Mucosa of descending colon (tissue), 3 donors: ENCODE results near the gene CDO1. TPM values are rescaled to one million over a fixed set of nuclear protein-coding genes. Genes with fewer than 3 reads are reported as not detected.

ENCODE experiments used
- ATAC-seq: fragments of 200-7000 bp; cut with Tn5 transposase; one replicate; pipeline ENCODE4 v1.9.1; 2020; ENCODE audit warnings: mild to moderate bottlenecking, moderate library complexity
- DNase-seq, 3 donors: peaks; one replicate each; pipeline ENCODE4 v3.0.0-alpha.2; 2020
- H3K36me3 ChIP-seq: fragments of 200-600 bp; one replicate; pipeline ENCODE4 v1.8.0; 2021; ENCODE audit warnings: low read depth, mild to moderate bottlenecking
- H3K4me1 ChIP-seq: fragments of 200-600 bp; one replicate; pipeline ENCODE4 v1.8.0; 2021; ENCODE audit warnings: low read depth, mild to moderate bottlenecking
- H3K4me3 ChIP-seq: fragments of 200-600 bp; one replicate; pipeline ENCODE4 v1.8.0; 2021; ENCODE audit warnings: mild to moderate bottlenecking
- H3K9me3 ChIP-seq: fragments of 200-600 bp; one replicate; pipeline ENCODE4 v1.8.0; 2021; ENCODE audit warnings: mild to moderate bottlenecking
- CTCF ChIP-seq: fragments of 200-600 bp; IDR thresholded peaks from one replicate; pipeline ENCODE4 v1.8.0; 2022; ENCODE audit warnings: antibody characterized with exemption, mild to moderate bottlenecking
- intact Hi-C, 2 donors: fragments of 100-400 bp; cut with DNase I in 1 of 2; cut with micrococcal nuclease in 1 of 2; formaldehyde crosslinking; loops; one replicate each; pipeline versions ENCODE4 v1.11.0 to v1.11.1; 2022; cut with DNase I, micrococcal nuclease
- total RNA-seq, 3 donors: library from RNA; stranded (reverse); fragmentation: NEBNext Ultra II Directional in 2 of 3; extraction: Animal tissue kit (Norgen Biotek cat#: 25700) in 2 of 3; gene quantifications; one replicate each; pipeline versions ENCODE4 v1.2.1 to v1.2.4, GENCODE V29; 2021 to 2023
- donor health status: DM: no; HTN: no; CAD: no; lungs with moderate emphysema.
- donor health status: DM: no; HTN: no; CAD: no.
- donor health status: DM: no; HTN: yes; CAD: no.

CDO1 gene
- total RNA-seq, 3 donors from 2014 or later: 2.0 to 3.0 TPM; not detected in 1

DNA sequence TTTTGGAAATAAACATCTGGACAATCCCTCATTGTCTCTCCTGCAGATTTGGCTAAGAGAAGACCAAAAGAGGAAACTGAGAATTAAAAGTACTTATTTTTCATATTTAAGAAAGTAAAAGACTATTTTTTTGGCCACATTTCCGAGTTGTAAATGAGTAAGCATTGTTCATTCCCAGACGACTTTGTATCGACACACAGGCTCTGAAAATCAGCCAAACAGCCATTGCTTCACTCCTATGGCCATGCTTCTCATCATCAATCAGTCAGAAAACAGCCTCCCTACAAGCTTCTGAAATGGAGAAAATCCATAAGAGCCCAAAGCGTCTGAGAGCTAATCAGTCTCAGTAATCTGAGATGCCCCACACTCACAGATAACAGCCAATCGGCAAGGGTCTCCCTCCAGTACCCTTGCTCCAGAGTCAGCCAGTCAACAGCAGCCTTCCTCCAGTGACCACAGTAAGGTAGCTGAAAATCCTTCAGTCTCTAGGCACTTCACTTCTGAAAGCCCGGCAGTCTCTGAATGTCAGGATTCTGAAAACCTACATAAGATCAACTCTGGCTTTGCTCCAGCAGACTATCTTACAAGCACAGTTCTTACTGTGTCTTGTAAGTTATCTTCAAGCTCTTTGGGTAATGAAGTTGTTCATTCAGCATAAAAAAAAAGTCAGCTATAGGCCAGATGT lies 30.9 kb downstream of the CDO1 start:
- no peaks in the 10 kb centered on the region for H3K36me3 ChIP-seq
- intact Hi-C loops: no loop called here

DNA sequence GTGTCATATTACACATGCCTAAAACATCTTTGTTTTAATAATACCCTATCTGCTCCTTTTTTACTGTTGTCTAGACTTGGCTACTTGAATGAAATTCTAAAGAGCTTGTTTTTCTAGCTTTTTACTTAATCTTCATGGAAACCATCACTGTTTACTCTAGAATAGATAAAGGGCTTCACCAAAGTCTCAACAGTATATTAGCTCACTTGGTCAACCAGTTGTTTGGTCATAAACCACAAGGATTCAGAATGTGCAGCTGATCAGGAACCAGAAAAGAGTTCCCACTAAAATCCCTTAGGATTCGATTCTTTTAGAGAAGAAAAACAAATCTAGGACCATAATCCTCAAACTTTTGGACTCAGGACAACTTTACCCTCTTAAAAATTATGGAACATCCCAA lies 38.0 kb downstream of the CDO1 start:
- Histone ChIP-seq H3K4me1 (no peaks in the 10 kb centered on the region), H3K9me3 (no peaks in the 10 kb centered on the region), H3K36me3 (no peaks in the 10 kb centered on the region), H3K4me3 (no peak overlapping the region)
- ATAC-seq (no peak), DNase-seq (no peak)
- intact Hi-C loops: no loop called here
- TF ChIP-seq CTCF: no peak

More for the DNA sequence above, 30.9 kb downstream of the CDO1 start:
- no peak for ATAC-seq
- Histone ChIP-seq H3K4me1 (no peaks in the 10 kb centered on the region), H3K4me3 (no peak overlapping the region), H3K9me3 (no peaks in the 10 kb centered on the region)
- no peak for DNase-seq
- TF ChIP-seq CTCF: no peak

GRCh38 chr5:115776989-115777388 lies 39.5 kb downstream of the CDO1 start:
- H3K4me3 ChIP-seq: no peak overlapping the region
- intact Hi-C loops: no loop called here
- DNase-seq: no peak
- H3K9me3 ChIP-seq: no peaks in the 10 kb centered on the region
- H3K36me3 ChIP-seq: no peaks in the 10 kb centered on the region
- no peak for ATAC-seq
- no peak for TF ChIP-seq CTCF
- no peaks in the 10 kb centered on the region for H3K4me1 ChIP-seq

- DNase-seq (no peak), ATAC-seq (no peak)
- no peaks in the 10 kb centered on the region for H3K4me1 ChIP-seq
- TF ChIP-seq CTCF: no peak
- H3K4me3 ChIP-seq: no peak overlapping the region
- H3K9me3 ChIP-seq: no peaks in the 10 kb centered on the region
- intact Hi-C loops: no loop called here
- H3K36me3 ChIP-seq: no peaks in the 10 kb centered on the region
Measured at GRCh38 chr5:115775999-115776398, 40.5 kb downstream of the CDO1 start.

GRCh38 chr5:115774684-115775083 lies 41.8 kb downstream of the CDO1 start:
- H3K9me3 ChIP-seq: no peaks in the 10 kb centered on the region
- no peak for TF ChIP-seq CTCF
- no peak for DNase-seq
- no peak overlapping the region for H3K4me3 ChIP-seq
- intact Hi-C loops: no loop called here
- H3K4me1 ChIP-seq: no peaks in the 10 kb centered on the region
- no peak for ATAC-seq
- H3K36me3 ChIP-seq: no peaks in the 10 kb centered on the region
